ENCODE data around the gene PANK4.
"Not testable (repeated sequence)": the region's sequence is repeated elsewhere in the genome, so short reads cannot be mapped to it uniquely, and the experiment has no call there.

PANK4 gene

GRCh38 chr1:2473198-2473597, 53.2 kb downstream of the PANK4 start:
- no peak for DNase-seq

- DNase-seq: no peak
Observed at GRCh38 chr1:2472561-2473177, 53.7 kb downstream of the PANK4 start.

GRCh38 chr1:2472109-2472508, 54.3 kb downstream of the PANK4 start:
- DNase-seq: no peak

DNA sequence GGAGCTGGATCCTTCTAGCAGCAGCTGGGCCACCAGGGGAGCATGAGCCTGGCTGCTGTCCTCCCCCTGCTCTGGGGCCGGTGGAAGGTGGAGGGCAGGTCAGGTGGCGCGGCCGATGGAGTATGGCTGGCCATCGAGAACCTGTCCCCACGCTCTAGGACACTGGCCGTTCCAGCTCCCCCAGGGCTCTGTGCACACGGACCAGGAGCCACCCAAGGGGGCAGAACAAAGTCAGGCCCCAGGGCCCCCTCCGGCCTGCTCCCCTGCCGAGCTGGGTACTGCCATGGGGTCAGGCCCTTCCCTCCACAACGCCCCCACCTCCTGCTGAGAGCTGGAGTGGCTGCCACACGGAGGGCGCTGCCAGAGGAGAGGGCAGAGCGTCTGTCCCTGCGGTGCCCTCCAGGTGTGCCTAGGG, 54.8 kb downstream of the PANK4 start:
- DNase-seq: no peak

DNA sequence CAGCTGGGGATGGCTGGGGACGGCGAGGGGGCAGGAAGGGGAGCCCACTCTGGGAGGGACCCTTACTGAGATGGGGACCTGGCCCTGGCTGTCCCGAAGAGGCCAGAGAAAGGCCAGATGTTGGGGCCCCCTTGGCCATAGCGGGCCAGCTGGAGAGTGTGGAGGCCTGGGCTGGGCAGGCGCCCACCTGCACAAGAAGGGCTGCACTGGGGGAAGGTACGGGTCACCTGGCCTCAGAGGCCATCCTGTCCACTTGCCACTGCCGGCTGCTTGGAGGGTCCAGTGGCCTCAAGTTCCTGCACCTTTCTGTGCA, 55.3 kb downstream of the PANK4 start:
- DNase-seq: no peak

- DNase-seq: no peak
Observed at GRCh38 chr1:2470290-2471158, 55.9 kb downstream of the PANK4 start.

GRCh38 chr1:2469103-2469940, 57.1 kb downstream of the PANK4 start:
- no peak for DNase-seq

DNA sequence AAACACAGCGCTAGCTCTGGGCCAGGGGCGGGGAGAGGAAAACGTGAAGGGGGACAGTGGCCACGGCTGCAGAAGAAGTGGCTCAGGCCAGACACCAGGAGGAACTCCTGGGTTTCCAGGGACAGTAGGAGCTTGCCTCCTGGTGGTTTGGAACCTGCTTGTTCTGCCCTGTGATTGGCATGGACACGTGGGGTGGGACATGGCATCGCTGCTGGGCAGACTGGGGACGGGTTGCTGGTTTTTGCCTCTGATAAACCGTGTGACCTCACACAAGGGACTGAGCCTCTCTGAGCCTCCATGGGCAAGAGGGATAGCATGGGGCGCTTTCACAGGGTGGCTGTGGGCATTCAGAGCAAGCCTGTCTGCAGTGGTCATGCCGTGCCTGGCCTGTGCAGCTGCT, 57.9 kb downstream of the PANK4 start:
- DNase-seq: no peak

GRCh38 chr1:2468041-2468472, 58.3 kb downstream of the PANK4 start:
- peak; percentile 38 for DNase-seq

DNA sequence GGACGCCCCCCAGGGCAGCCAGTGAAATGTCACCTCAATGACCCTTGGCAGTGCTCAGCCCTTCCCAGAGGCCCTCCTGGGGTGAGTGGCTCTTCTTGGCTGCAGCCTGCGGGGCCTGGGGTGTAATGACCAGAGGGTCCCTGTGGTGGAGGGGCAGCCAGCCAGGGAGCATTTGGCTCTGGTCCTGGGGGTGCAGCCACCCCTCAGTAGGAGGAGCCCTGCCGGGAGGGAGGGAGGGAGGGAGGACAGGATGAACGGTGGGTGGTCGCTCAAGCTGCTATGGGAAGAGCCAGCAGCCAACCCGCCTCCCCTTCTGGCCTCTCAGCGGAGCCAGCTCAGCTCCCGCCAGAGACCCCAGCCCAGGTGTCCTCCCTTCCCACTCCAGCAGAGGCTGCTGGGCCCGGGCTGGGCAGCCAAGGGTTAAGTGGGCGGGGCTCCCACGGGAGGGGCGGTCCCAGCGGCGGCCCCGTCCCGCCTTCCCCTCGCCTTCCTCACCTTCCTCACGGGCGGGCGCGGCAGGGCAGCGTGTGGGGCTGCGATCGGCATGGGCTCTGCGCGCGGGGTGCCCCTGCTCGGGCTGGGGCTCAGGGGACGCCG, 59.3 kb downstream of the PANK4 start:
- DNase-seq: no peak

- DNase-seq: no peak
Observed at GRCh38 chr1:2466270-2466665, 60.1 kb downstream of the PANK4 start.

DNA sequence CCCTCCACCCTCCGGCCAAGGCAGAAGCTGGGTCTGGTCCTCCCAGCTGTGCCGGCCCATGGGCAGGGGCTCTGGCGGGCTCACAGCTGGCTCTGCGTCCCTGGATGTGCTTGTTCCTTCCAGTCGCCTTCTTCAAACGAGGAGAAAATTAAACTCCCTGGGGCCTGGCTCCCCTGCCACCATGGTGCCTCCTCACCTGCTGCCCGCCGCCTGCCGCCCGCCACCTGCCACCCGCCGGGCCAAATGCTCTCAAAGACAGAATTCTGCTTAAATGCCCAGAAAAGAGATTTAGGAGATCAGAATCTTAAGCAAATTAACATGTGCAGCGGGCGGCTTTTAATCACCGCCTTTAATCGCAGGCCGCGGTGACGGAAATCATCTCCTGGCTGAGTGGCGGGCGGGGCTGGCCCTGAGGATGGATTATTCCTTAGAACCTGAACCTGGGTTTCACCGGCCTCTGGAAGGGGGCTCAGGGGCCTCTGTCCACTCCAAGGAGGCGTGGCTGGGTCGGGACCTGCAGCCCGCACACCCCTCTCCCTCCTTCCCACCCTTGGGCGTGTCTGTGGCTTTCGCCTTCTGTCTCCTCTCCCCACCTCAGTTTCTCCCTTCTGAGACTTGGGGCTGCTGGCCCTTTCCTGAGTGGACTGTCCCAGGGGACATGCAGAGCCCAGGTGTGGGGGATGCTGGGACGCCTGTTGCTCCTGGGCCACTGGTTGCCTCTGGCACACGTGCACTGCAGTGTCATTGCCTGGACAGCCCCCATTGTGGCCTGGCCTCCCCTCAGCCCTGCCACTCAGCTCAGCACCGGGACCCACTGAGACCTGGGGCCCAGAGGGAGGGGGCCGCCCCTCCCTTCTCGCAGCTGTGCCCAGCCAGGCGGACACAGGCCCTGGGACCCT, 60.8 kb downstream of the PANK4 start:
- DNase-seq: no peak

- no peak for DNase-seq
Observed at GRCh38 chr1:2463396-2463795, 63.0 kb downstream of the PANK4 start.

DNA sequence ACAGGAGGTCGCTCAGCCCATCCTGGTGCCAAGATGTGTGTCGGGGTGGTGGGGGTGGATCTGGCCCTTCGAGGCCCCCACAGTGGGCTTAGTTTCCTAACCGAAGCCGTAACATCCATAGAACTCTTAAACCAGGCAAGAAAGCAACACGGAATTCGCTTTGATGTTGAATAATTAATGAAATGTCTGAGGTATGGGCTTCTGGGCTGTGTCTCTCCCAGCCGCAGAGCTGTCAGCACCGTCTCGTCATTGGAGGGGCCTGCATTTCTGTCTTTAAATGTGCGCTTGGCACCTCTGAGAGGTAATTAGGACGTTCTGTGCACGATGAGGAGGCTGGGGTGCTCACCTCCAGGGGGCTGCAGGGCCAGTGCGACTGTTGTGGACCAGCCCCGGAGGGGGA, 63.6 kb downstream of the PANK4 start:
- DNase-seq: peak; percentile 6

DNA sequence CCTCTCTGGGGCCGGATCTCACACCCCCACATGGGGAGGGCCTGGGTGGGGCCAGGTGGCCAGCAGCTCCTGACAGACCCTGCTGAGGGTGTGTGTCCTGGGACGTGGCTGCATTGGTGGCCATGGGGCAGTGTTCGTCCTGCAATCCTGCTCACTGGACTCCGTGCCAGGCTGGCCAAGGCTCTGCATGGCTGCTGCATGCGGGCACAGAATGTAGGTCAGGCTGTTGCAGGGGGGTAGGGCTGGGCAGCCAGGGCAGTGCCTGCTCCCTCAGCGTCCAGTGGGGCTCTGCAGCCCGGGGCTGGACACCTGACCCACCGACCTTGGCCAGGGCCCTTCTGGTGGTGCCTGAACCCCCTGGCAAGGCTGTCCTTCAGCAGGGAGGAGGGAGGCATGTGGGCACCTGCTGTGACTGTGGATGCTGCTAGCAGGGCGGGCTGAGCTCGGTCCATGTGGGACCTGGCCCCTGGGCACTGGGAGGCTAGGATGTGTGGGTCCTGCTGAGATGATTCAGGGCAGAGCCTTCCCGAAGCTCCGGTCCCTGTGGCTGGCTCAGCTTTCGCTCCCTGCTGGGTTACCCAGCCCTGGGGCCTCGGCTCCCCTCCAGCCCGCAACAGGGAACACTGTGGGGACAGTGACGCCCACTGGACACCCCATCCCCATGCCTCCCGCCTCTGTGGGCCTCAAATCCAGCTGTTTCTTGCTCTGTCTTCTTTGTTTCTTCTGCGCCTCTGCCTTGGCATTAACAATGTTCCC, 65.2 kb downstream of the PANK4 start:
- DNase-seq: no peak

GRCh38 chr1:2460203-2460602, 66.2 kb downstream of the PANK4 start:
- no peak for DNase-seq

- DNase-seq: no peak
Observed at GRCh38 chr1:2459757-2460156, 66.6 kb downstream of the PANK4 start.

DNA sequence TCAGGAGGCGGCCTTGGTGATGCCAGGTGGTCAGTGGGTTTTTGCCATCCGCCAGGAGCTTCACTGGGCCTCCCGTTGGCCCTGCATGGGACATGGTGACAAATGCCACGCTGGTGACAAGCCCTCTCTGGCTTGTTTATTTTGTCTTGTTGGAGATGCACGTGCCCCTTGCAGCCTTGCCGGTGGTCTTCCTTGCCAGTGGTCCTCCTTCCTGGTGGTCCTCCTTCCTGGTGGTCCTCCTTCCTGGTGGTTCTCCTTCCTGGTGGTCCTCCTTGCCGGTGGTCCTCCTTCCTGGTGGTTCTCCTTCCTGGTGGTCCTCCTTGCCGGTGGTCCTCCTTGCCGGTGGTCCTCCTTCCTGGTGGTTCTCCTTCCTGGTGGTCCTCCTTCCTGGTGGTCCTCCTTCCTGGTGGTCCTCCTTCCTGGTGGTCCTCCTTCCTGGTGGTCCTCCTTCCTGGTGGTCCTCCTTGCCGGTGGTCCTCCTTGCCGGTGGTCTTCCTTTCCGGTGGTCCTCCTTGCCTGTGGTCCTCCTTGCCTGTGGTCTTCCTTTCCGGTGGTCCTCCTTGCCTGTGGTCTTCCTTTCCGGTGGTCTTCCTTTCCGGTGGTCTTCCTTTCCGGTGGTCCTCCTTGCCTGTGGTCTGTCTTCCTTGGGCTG, 67.2 kb downstream of the PANK4 start:
- not testable (repeated sequence) for DNase-seq

DNA sequence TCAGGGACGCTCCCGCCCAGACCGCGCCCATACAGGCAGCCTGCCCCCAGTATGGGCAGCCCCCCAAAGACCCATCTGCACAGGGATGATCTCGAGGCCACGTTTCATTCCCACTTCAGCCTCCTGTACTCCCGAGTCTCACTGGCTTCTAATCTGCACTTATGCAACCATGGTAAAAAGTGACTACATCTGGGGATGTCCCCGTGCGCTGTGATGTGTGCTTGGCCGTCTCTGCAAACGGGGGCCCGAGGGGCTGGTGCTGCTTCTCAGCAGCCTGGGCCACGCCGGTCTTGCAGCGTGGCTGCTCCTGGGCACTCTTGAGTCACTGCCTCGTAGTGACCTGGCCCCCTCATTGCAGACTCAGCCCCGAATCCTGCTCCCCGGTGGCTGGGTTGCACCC, 67.7 kb downstream of the PANK4 start:
- no peak for DNase-seq
